Ramos (cell line): ENCODE data around the gene AMBRA1.

Source experiments
- in situ Hi-C: fragments of 300-500 bp; cut with MboI; formaldehyde crosslinking; loops from one replicate; pipeline ENCODE4 v1.14.3; 2022; ENCODE audit warnings: low sequenced_read_pairs; ENCODE audit not compliant: unreplicated experiment

AMBRA1 gene

DNA sequence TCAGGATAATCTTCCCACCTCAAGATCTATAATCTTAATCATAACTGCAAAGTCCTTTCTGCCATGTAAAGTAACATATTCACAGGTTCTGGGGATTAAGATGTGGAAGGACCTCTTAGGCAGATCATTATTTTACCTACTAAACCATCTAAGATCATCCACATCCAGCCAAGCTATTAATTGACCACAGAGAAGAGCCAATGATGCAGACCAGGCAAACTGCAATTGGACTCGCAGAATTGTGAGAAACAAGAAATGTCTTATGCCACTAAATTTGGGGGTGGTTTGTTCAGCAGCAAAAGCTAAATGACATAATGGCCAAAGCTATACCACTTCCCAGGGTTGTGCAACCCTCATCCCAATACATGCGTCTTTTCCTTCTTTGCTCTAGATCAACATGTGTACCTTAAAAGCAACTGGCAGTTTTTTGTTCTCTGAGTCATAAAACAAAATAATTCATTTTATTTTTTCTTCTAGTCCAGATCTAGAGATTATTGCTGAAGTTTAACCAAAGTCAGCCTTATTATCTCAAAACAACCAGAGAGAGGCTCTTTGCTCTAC is 113.6 kb downstream of the AMBRA1 start:
- in situ Hi-C loops = no loop called here

GRCh38 chr11:46479601-46480000 is 114.2 kb downstream of the AMBRA1 start:
- in situ Hi-C loops = no loop called here

DNA sequence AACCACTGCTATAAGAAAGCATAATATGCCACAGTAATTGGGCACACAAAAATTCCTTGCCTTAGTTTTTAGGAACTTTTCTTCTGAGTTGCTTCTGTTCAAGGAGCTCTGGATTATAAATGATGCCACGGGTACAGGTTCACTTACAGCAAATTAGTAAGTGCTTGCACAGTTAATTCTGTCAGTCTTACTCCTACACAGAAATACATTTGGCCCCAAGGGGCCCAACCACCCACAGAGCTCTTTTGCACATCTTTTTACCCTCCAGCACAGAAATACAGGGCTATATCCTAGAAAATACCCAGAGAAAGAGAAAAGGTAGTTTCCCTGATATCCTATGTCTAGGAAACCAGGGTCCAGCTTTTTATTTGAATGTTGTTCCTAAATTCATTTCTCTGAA is 115.6 kb downstream of the AMBRA1 start:
- in situ Hi-C loops = no loop called here

GRCh38 chr11:46477136-46477535 is 116.7 kb downstream of the AMBRA1 start:
- in situ Hi-C loops = no loop called here

- in situ Hi-C loops = no loop called here
Observed at GRCh38 chr11:46475926-46476545, 117.8 kb downstream of the AMBRA1 start.

DNA sequence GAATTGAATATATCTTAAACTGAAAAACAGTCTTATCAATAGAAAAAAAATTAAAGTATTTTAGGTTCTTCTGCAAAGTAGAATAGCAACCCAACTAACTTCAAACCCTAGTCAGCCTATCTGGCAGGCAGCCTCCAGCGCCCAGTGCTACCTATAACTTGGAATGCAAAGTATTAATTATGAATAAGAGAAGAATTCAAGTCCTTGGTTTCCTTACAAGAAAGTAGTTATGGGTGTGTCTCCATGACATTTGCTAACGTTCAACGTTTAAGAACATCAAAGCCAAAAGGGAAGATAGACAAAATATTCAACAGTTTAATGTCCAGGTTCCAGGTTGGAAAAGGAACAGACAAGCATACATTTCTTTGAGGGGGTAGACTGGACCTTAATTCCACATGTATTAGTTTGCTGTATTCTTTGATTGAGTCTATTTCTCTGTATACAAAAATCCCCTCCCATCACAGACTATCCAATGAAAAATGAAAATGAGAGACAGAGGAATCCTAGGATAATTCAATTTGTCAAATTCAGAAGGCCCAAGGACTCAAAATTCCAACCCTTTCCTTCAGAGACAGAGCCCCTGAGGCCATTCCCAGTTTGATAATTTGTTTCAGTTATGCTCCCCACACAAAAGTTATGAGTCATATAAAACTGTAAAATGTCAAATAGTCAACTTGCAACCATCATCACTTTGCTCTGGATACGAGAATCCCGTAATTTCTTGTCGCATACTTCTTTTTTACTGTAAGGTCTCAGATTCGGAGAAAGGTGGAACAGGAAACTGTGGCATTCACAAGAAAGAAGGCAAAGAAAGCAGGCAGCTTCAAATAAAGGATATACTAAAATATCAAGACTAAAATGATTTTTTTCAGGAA is 118.5 kb downstream of the AMBRA1 start:
- in situ Hi-C loops = no loop called here

- in situ Hi-C loops = no loop called here
Observed at GRCh38 chr11:46472662-46472994, 121.2 kb downstream of the AMBRA1 start.

DNA sequence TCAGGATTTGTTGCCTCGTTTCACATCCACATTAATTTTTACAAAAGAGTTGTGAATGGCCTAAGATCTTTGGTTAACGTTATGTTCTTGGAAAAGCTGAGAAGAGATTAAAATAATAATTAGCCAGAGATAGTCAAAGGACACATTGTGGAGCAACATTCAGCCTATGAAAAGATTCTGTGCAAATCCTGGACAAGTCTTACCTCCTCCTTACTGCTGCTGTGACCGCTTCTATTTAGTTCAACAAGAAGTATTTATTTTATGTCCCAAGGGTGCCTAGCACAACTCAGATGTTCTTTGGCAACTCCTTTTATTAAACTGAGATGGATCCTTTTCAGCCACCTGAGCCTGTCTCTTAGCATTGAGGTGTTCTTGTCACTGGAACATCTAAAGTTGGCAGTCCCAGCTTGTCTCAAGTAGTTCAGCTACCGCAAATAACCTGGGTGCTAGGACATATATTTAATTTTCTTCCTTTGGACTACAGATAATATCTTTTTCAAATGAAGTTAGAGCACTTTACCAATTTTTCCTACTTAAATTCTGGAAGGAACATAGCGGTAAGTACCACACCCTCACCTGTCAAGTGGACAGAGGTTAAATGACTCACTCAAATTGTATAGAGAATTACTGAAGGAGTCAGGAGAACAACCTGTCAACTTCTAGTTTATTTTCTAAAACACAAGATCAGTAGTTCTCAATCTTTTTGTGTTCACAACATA is 121.7 kb downstream of the AMBRA1 start:
- in situ Hi-C loops = no loop called here

DNA sequence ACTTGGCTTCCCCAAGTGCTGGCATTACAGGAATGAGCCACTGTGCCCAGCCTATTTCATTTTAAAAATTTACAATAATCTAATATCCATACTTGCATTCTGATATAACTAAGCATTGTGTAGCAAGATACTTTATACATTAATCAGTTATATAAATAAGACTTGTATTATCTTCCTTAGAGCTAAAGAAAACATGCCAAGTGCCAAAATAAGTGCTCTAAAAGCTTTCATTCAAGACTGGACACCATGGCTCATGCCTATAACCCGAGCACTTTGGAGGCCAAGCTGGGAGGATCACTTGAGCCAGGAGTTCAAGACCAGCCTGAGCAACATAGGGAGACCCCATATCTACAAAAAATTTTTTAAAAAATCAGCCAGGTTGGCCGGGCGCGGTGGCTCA is 123.9 kb downstream of the AMBRA1 start:
- in situ Hi-C loops = no loop called here

DNA sequence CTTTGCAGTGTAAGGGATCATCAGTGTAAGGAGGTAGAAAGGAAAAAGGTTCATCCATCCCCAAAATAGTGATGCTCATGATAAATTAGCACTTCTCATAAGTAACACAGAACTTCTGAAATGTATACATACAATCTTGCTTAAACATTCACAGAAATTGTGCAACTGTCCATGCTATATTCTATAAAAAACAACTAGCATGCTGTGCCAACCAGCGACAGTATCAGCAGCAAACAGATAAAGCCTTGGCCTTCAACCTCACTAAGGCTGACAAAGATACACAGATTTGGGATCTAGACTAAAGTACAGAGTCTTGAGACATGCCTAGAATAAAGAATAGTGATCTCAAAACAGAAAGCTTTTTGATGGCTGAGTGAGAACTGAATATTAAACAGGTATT is 128.1 kb downstream of the AMBRA1 start:
- in situ Hi-C loops = no loop called here

DNA sequence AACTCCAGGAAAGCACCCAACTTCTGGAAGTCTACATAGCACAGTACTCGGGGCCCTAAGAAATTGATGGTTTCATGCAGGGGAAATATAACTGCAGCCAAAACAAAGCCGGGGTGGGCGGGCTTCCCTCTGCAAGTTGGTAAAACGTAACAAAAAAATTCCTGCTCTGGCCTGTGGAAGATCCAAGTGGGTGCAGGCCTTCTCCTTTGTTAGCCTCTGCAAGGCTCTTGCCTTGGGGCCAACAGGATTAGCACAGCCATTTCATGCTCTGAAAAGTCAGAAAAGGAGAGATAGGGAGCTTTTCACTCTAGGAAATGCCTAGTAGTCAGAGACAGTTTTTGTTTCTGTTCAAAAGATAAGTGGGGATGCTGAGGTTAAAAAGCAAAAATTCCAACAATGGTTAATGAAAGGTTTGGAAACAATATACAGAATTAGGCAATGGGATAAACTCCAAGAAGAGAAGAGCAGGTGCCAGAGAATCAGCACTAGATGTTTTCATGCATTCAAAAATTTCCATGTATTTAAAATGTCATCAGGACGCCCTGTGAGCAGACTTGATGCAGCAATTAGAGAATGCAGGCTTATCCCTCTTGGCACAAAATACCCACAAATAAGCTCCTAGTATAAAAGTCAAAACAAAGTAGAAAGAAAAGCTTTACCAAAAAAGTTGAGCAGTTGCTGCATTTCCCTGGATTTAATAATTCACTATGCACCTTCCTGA is 130.0 kb downstream of the AMBRA1 start:
- in situ Hi-C loops = no loop called here

GRCh38 chr11:46461461-46461927 is 132.3 kb downstream of the AMBRA1 start:
- in situ Hi-C loops = no loop called here

- in situ Hi-C loops = no loop called here
Observed at GRCh38 chr11:46458491-46458890, 135.3 kb downstream of the AMBRA1 start.

DNA sequence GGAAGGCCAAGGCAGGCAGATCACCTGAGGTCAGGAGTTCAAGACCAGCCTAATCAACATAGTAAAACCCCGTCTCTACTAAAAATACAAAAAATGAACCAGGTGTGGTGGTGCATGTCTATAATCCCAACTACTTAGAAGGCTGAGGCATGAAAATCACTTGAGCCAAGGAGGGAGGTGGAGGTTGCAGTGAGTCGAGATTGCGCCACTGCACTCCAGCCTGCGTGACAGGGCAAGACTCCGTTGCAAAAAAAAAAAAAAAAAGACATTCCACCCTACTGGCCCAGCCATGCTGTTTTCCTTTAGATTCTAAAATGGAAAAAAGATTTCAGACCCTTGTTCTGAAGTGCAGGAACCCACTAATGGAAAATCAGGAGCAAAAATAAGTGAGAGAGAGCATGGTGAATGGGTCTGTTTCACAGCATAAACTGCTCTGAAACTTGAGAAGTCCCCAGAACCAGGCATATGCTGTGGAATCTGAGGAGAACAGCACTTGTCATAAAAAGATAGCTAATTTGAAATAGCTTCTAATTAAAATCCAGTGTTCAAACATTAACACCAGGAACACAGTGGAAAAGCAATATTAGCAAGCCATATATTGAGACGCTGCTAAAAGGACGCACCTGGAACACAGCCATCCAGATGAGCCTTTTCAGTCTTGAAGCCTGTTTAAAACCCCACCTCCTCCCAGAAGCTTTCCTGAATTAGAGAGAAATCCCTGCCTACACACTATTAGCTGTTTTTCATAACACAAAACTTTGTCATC is 136.0 kb downstream of the AMBRA1 start:
- in situ Hi-C loops = no loop called here

DNA sequence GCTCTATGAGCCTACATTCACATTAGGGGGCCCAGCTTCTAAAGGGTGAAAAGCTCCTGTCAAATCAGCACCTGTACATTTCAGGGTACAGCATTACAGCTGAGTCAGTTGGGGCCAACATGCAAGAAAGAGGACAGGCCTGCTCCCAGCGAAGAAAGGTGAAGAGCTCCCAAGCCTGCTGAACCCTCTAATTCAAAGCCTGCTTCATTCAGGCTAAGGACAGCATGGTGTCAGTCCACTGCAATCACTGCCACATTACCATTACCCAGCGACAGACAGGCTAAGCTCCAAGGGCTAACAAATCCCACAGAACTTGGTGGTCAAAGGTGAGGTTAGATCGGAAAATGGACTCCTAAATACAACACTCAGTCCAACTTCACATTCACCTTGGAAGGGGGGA is 136.8 kb downstream of the AMBRA1 start:
- in situ Hi-C loops = no loop called here

GRCh38 chr11:46456269-46457001 is 137.4 kb downstream of the AMBRA1 start:
- in situ Hi-C loops = no loop called here

GRCh38 chr11:46455834-46456233 is 138.0 kb downstream of the AMBRA1 start:
- in situ Hi-C loops = no loop called here

GRCh38 chr11:46452918-46453517 is 140.8 kb downstream of the AMBRA1 start:
- in situ Hi-C loops = no loop called here
